Naive thymus-derived CD4-positive, alpha-beta T cell (primary cell): ENCODE measurements around the gene GRWD1. TPM values are rescaled to one million over a fixed set of nuclear protein-coding genes. Genes with fewer than 3 reads are reported as not detected.

Source experiments
- ATAC-seq: fragments of 150-1000 bp; cut with Tn5 transposase; 2 replicates; pipeline ENCODE4 v1.10.0; 2021; ENCODE audit warnings: mild to moderate bottlenecking, moderate library complexity
- CTCF ChIA-PET: fragments of 350-600 bp; sonication (Branson Sonifier 250); formaldehyde crosslinking; loops from one replicate; lab custom pipeline; 2021; ENCODE audit warnings: antibody characterized with exemption; lab: Charles Lee
- POLR2A ChIA-PET: fragments of 350-600 bp; sonication (Branson Sonifier 250); formaldehyde crosslinking; loops from one replicate; lab custom pipeline; 2021; ENCODE audit warnings: antibody characterized with exemption, inconsistent platforms; lab: Charles Lee
- DNase-seq, 9 donors: peaks; one replicate each; pipeline versions ENCODE4 v3.0.0 to v3.0.0-alpha.2; 2020 to 2022; ENCODE audit warnings: mixed read lengths in 1 of 9
- H3K27ac ChIP-seq: one replicate; pipeline ENCODE4 v1.7.0; 2013; ENCODE audit warnings: mild to moderate bottlenecking, low read depth, low read length, moderate library complexity
- H3K27me3 ChIP-seq, 2 donors: one replicate each; pipeline ENCODE4 v1.7.0; 2013; ENCODE audit warnings: low read length in 2 of 2, mild to moderate bottlenecking in 2 of 2, moderate library complexity in 2 of 2; ENCODE audit not compliant: control insufficient read depth in 2 of 2, insufficient read depth in 2 of 2
- H3K36me3 ChIP-seq, 3 experiments: 1 replicate in 2 of 3; 2 replicates in 1 of 3; pipeline ENCODE4 v1.7.0; 2013; ENCODE audit warnings: low read length in 3 of 3, mild to moderate bottlenecking in 3 of 3, moderate library complexity in 1 of 3; ENCODE audit not compliant: insufficient read depth in 3 of 3, control insufficient read depth in 2 of 3
- H3K4me1 ChIP-seq, 2 donors: one replicate each; pipeline ENCODE4 v1.7.0; 2013; ENCODE audit warnings: low read length in 2 of 2, mild to moderate bottlenecking in 2 of 2, moderate library complexity in 1 of 2; ENCODE audit not compliant: control insufficient read depth in 2 of 2, insufficient read depth in 2 of 2
- H3K4me3 ChIP-seq: 2 replicates; pipeline ENCODE4 v1.7.0; 2013; ENCODE audit warnings: mild to moderate bottlenecking, low read length
- H3K9me3 ChIP-seq, 3 experiments: 1 replicate in 2 of 3; 2 replicates in 1 of 3; pipeline ENCODE4 v1.7.0; 2013; ENCODE audit warnings: low read length in 3 of 3; ENCODE audit not compliant: control insufficient read depth in 2 of 3
- H3K27ac Mint-ChIP-seq, 9 donors: one replicate each; pipeline ENCODE4 v1.8.0; 2020 to 2022; ENCODE audit warnings: mixed read lengths in 9 of 9, mild to moderate bottlenecking in 8 of 9, moderate library complexity in 5 of 9, inconsistent platforms in 2 of 9
- H3K27me3 Mint-ChIP-seq, 5 donors: one replicate each; pipeline ENCODE4 v1.8.0; 2021 to 2022; ENCODE audit warnings: mixed read lengths in 5 of 5, mild to moderate bottlenecking in 1 of 5
- H3K36me3 Mint-ChIP-seq, 5 donors: one replicate each; pipeline ENCODE4 v1.8.0; 2020 to 2022; ENCODE audit warnings: mixed read lengths in 5 of 5, mild to moderate bottlenecking in 3 of 5, inconsistent platforms in 1 of 5
- H3K4me1 Mint-ChIP-seq, 7 donors: one replicate each; pipeline ENCODE4 v1.8.0; 2020 to 2022; ENCODE audit warnings: mixed read lengths in 7 of 7, mild to moderate bottlenecking in 3 of 7, inconsistent platforms in 1 of 7
- H3K4me3 Mint-ChIP-seq, 10 donors: one replicate each; pipeline ENCODE4 v1.8.0; 2020 to 2022; ENCODE audit warnings: mild to moderate bottlenecking in 10 of 10, mixed read lengths in 10 of 10, moderate library complexity in 6 of 10, inconsistent platforms in 2 of 10
- H3K9me3 Mint-ChIP-seq, 11 donors: one replicate each; pipeline ENCODE4 v1.8.0; 2020 to 2022; ENCODE audit warnings: mixed read lengths in 11 of 11, mild to moderate bottlenecking in 4 of 11, inconsistent platforms in 1 of 11, moderate library complexity in 1 of 11
- intact Hi-C, 2 donors: fragments of 100-400 bp; cut with micrococcal nuclease; formaldehyde crosslinking; loops; one replicate each; pipeline ENCODE4 v1.15.1; 2023
- polyA plus RNA-seq, 2 donors: library from polyadenylated mRNA; unstranded; fragments of 300-500 nt; fragmentation: Illumina TruSeq; gene quantifications; one replicate each; pipeline ENCODE4 v1.2.3, GENCODE V29; 2021
- total RNA-seq, 6 experiments: library from RNA in 5 of 6; stranded (reverse) in 5 of 6; gene quantifications; 1 replicate in 5 of 6; 2 replicates in 1 of 6; pipeline ENCODE4 v1.2.3 and lab custom pipeline; 2021 to 2026

The GRWD1 gene
- total RNA-seq, result 10 to 100 TPM; 26.1 to 45.8 (median 36.3) TPM
- polyA plus RNA-seq, result 10 to 100 TPM; 42.8 to 51.6 TPM
- total RNA-seq (lab: John Stamatoyannopoulos, UW), result 39.6 reads per million, percentile 66 among the genes with 10 or more reads in this experiment

- ATAC-seq (peak; percentile 95), DNase-seq (peak; percentile 63 to 98 (median 93))
- peaks cover 0 to 8% of the 10 kb centered on the region in 2 donors for H3K27me3 ChIP-seq
- Mint-ChIP-seq H3K4me1 (peaks cover 19 to 44% (median 37%) of the 10 kb centered on the region in 7 donors), H3K27ac (peak within 1 kb of the TSS; percentile 90 to 98 (median 95)), H3K36me3 (peaks cover 8 to 21% (median 17%) of the 10 kb centered on the region in 5 donors), H3K27me3 (peaks cover 12 to 33% (median 21%) of the 10 kb centered on the region in 5 donors), H3K4me3 (peak within 1 kb of the TSS; percentile 87 to 96 (median 93)), H3K9me3 (peaks cover 0 to 1% (median 0%) of the 10 kb centered on the region in 11 donors)
- ChIA-PET POLR2A (interaction anchor here (0.6 to 2.2 kb wide), 7 partner anchors 22 to 192 kb away, joined by 3 to 5 read pairs (median 3); partner anchors contain the start of genes KDELR1, SYNGR4 and TMEM143), CTCF (interaction anchor here (0.8 to 1.0 kb wide), 2 partner anchors 28 to 112 kb away, joined by 3 read pairs; no protein-coding TSS in a partner anchor)
- peaks cover 6 to 41% (median 16%) of the 10 kb centered on the region in 3 experiments for H3K36me3 ChIP-seq
- peaks cover 20 to 22% of the 10 kb centered on the region in 2 donors for H3K4me1 ChIP-seq
- peak within 1 kb of the TSS; percentile 83 for H3K27ac ChIP-seq
- H3K9me3 ChIP-seq, result no peaks in the 10 kb centered on the region
- intact Hi-C loops, result loop anchor here (1.0 to 5.0 kb wide), 16 partner anchors 23 to 1321 kb away; partner anchors contain the start of genes CYTH2 (in 2 of the 2), KDELR1 (in 2 of the 2), RPL18 (in 2 of the 2) and SPHK2 (in 2 of the 2)
- peak within 1 kb of the TSS; percentile 80 for H3K4me3 ChIP-seq
These were observed at the start of gene GRWD1 for GRCh38 chr19:48445606-48446481. Gene GRWD1, plus strand, starts transcription at chr19:48445983. Its CDS starts 23 bp downstream, at chr19:48446006.

GRCh38 chr19:48396016-48396823 is 49.6 kb upstream of the GRWD1 start:
- Mint-ChIP-seq H3K27me3 (peaks cover 15 to 60% (median 31%) of the 10 kb centered on the region in 5 donors), H3K4me1 (peaks cover 12 to 57% (median 44%) of the 10 kb centered on the region in 7 donors), H3K4me3 (peak overlapping the region in 6 of 10 donors; percentile 5 to 94 (median 63)), H3K36me3 (peaks cover 0 to 17% (median 0%) of the 10 kb centered on the region in 5 donors), H3K9me3 (peaks cover 0 to 4% (median 0%) of the 10 kb centered on the region in 11 donors), H3K27ac (no peak overlapping the region)
- Histone ChIP-seq H3K4me3 (no peak overlapping the region), H3K4me1 (peaks cover 22 to 39% of the 10 kb centered on the region in 2 donors), H3K9me3 (no peaks in the 10 kb centered on the region), H3K27ac (no peak overlapping the region), H3K36me3 (peaks cover 0 to 2% (median 0%) of the 10 kb centered on the region in 3 experiments), H3K27me3 (peaks cover 9 to 21% of the 10 kb centered on the region in 2 donors)
- POLR2A ChIA-PET, result interaction anchor here (1.2 to 2.0 kb wide), 3 partner anchors 32 to 74 kb away, joined by 5 to 7 read pairs (median 7); partner anchors contain the start of genes SYNGR4 and TMEM143
- CTCF ChIA-PET, result interaction anchor here (0.5 kb wide), 1 partner anchor 10 kb away, joined by 3 read pairs; no protein-coding TSS in a partner anchor
- intact Hi-C loops, result loop anchor here in 1 of 2 donors (5.0 kb wide), 1 partner anchor 96 kb away; no protein-coding TSS in a partner anchor
- no peak for DNase-seq
- ATAC-seq, result no peak

DNA sequence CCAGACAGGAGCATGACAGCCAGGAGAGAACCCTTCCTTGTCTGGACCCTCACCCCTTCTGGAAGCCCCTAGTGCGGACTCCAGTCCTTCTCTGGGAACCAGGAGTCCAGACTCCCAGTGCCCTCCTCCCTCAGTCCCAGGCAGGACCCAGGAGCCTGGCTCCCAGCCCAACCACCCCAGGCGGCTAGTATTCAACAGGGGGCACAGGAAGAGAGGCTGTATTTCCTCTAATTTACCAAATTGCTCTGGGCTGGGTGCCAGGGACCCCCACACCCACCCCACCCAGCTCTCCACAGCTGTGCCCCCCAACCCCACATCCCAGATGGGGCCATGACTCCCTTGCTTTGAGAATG is 49.0 kb upstream of the GRWD1 start:
- peak overlapping the region in 3 of 10 donors; percentile 86 to 96 (median 88) for H3K4me3 Mint-ChIP-seq
- no peak for ATAC-seq
- no peaks in the 10 kb centered on the region for H3K36me3 ChIP-seq
- no peak for DNase-seq
- no peaks in the 10 kb centered on the region for H3K9me3 ChIP-seq
- H3K36me3 Mint-ChIP-seq, result peaks cover 0 to 17% (median 0%) of the 10 kb centered on the region in 5 donors
- H3K27me3 Mint-ChIP-seq, result peaks cover 15 to 56% (median 31%) of the 10 kb centered on the region in 5 donors
- peaks cover 9 to 21% of the 10 kb centered on the region in 2 donors for H3K27me3 ChIP-seq
- no peak overlapping the region for H3K4me3 ChIP-seq
- ChIA-PET POLR2A (no interaction called here), CTCF (no interaction called here)
- peaks cover 12 to 57% (median 40%) of the 10 kb centered on the region in 7 donors for H3K4me1 Mint-ChIP-seq
- H3K4me1 ChIP-seq, result peaks cover 18 to 36% of the 10 kb centered on the region in 2 donors
- no peak overlapping the region for H3K27ac ChIP-seq
- peaks cover 0 to 4% (median 0%) of the 10 kb centered on the region in 11 donors for H3K9me3 Mint-ChIP-seq
- intact Hi-C loops, result loop anchor here in 1 of 2 donors (5.0 kb wide), 1 partner anchor 96 kb away; no protein-coding TSS in a partner anchor
- no peak overlapping the region for H3K27ac Mint-ChIP-seq

GRCh38 chr19:48397263-48398101 is 48.3 kb upstream of the GRWD1 start:
- H3K27me3 Mint-ChIP-seq, result peaks cover 15 to 51% (median 31%) of the 10 kb centered on the region in 5 donors
- ChIA-PET CTCF (no interaction called here), POLR2A (no interaction called here)
- Histone ChIP-seq H3K4me1 (peaks cover 17 to 33% of the 10 kb centered on the region in 2 donors), H3K27me3 (peaks cover 9 to 21% of the 10 kb centered on the region in 2 donors), H3K36me3 (no peaks in the 10 kb centered on the region), H3K9me3 (no peaks in the 10 kb centered on the region), H3K27ac (peak overlapping the region; percentile 59), H3K4me3 (peak overlapping the region; percentile 63)
- DNase-seq, result no peak
- H3K4me1 Mint-ChIP-seq, result peaks cover 18 to 58% (median 39%) of the 10 kb centered on the region in 7 donors
- H3K36me3 Mint-ChIP-seq, result peaks cover 0 to 17% (median 0%) of the 10 kb centered on the region in 5 donors
- intact Hi-C loops, result loop anchor here (1.0 to 5.0 kb wide), 10 partner anchors 17 to 240 kb away; partner anchors contain the start of genes SYNGR4 (in 2 of the 2), CYTH2 (in 1 of the 2), DBP (in 1 of the 2) and GRWD1 (in 1 of the 2)
- peaks cover 0 to 4% (median 0%) of the 10 kb centered on the region in 11 donors for H3K9me3 Mint-ChIP-seq
- H3K27ac Mint-ChIP-seq, result peak overlapping the region; percentile 62 to 97 (median 80)
- no peak for ATAC-seq
- peak overlapping the region; percentile 81 to 96 (median 87) for H3K4me3 Mint-ChIP-seq

GRCh38 chr19:48398102-48398374 is 47.7 kb upstream of the GRWD1 start:
- Mint-ChIP-seq H3K9me3 (peaks cover 0 to 4% (median 0%) of the 10 kb centered on the region in 11 donors), H3K4me3 (peak overlapping the region; percentile 81 to 96 (median 87)), H3K27ac (peak overlapping the region; percentile 62 to 97 (median 80)), H3K27me3 (peaks cover 15 to 46% (median 31%) of the 10 kb centered on the region in 5 donors), H3K36me3 (peaks cover 0 to 17% (median 0%) of the 10 kb centered on the region in 5 donors), H3K4me1 (peaks cover 18 to 52% (median 39%) of the 10 kb centered on the region in 7 donors)
- ATAC-seq (no peak), DNase-seq (peak in 2 of 9 donors; percentile 14 to 21)
- no peaks in the 10 kb centered on the region for H3K36me3 ChIP-seq
- POLR2A ChIA-PET, result no interaction called here
- H3K9me3 ChIP-seq, result no peaks in the 10 kb centered on the region
- peak overlapping the region; percentile 59 for H3K27ac ChIP-seq
- CTCF ChIA-PET, result no interaction called here
- intact Hi-C loops, result loop anchor here (1.0 to 5.0 kb wide), 10 partner anchors 17 to 239 kb away; partner anchors contain the start of genes SYNGR4 (in 2 of the 2), CYTH2 (in 1 of the 2), DBP (in 1 of the 2) and GRWD1 (in 1 of the 2)
- H3K4me1 ChIP-seq, result peaks cover 17 to 33% of the 10 kb centered on the region in 2 donors
- peak overlapping the region; percentile 63 for H3K4me3 ChIP-seq
- peaks cover 9 to 21% of the 10 kb centered on the region in 2 donors for H3K27me3 ChIP-seq
